Fibroblast of skin of right quadriceps (primary cell): Measurements from ENCODE around the gene SLC22A17.
A peak's percentile ranks its signal among the peaks of the same experiment; 100 is the strongest.

Experiments
- DNase-seq: peaks from one replicate; pipeline ENCODE4 v3.0.0-alpha.2; 2013

Gene SLC22A17

GRCh38 chr14:23361320-23361719 is 8.6 kb upstream of the SLC22A17 start:
- peak; percentile 49 for DNase-seq

GRCh38 chr14:23360496-23360895 is 7.8 kb upstream of the SLC22A17 start:
- DNase-seq = no peak

GRCh38 chr14:23359722-23360447 is 7.2 kb upstream of the SLC22A17 start:
- DNase-seq = no peak

GRCh38 chr14:23359167-23359626 is 6.5 kb upstream of the SLC22A17 start:
- no peak for DNase-seq

GRCh38 chr14:23358553-23359166 is 6.0 kb upstream of the SLC22A17 start:
- no peak for DNase-seq

GRCh38 chr14:23358042-23358441 is 5.4 kb upstream of the SLC22A17 start:
- DNase-seq = no peak

- no peak for DNase-seq
Observed at GRCh38 chr14:23357261-23357660, 4.6 kb upstream of the SLC22A17 start.

GRCh38 chr14:23356662-23357061 is 4.0 kb upstream of the SLC22A17 start:
- no peak for DNase-seq

GRCh38 chr14:23355871-23356435 is 3.3 kb upstream of the SLC22A17 start:
- DNase-seq = no peak

- no peak for DNase-seq
Observed at GRCh38 chr14:23354990-23355389, 2.3 kb upstream of the SLC22A17 start.

GRCh38 chr14:23353433-23353780 is 720 bp upstream of the SLC22A17 start:
- DNase-seq = no peak

GRCh38 chr14:23351681-23352505 is 794 bp downstream of the SLC22A17 start:
- no peak for DNase-seq

- DNase-seq = no peak
Observed at GRCh38 chr14:23349156-23349845, 3.4 kb downstream of the SLC22A17 start.

- DNase-seq = no peak
Observed at GRCh38 chr14:23348297-23348655, 4.4 kb downstream of the SLC22A17 start.

- no peak for DNase-seq
Observed at GRCh38 chr14:23347406-23348296, 5.0 kb downstream of the SLC22A17 start.

GRCh38 chr14:23346693-23347405 is 5.8 kb downstream of the SLC22A17 start:
- DNase-seq = no peak

GRCh38 chr14:23345987-23346692 is 6.5 kb downstream of the SLC22A17 start:
- no peak for DNase-seq

- DNase-seq = no peak
Observed at GRCh38 chr14:23344481-23344880, 8.2 kb downstream of the SLC22A17 start.

- no peak for DNase-seq
Observed at GRCh38 chr14:23339506-23340268, 13.0 kb downstream of the SLC22A17 start.

- no peak for DNase-seq
Observed at GRCh38 chr14:23335623-23336022, 17.1 kb downstream of the SLC22A17 start.
